Suprapubic skin (tissue), 3 donors: ENCODE data around the gene C22orf31.

ENCODE experiments used
- CTCF ChIP-seq, 2 donors: fragments of 200-600 bp in 1 of 2; fragments of 450-650 bp in 1 of 2; sonication (generic) in 1 of 2; IDR thresholded peaks; one replicate each; pipeline ENCODE4 v1.5.1; 2016 to 2019; ENCODE audit warnings: antibody characterized with exemption in 2 of 2, mild to moderate bottlenecking in 1 of 2, moderate library complexity in 1 of 2
- EP300 ChIP-seq: sonication (generic); formaldehyde crosslinking; IDR thresholded peaks from one replicate; pipeline ENCODE4 v1.6.1; 2017; ENCODE audit warnings: antibody characterized with exemption

GRCh38 chr22:29012101-29012433 lies 49.6 kb downstream of the C22orf31 start:
- TF ChIP-seq EP300, result no peak
- TF ChIP-seq CTCF (IDR thresholded peaks at IDR 0.05), result no peak
